Measurements from ENCODE around the gene GTPBP4.
"Not testable (repeated sequence)": the region's sequence is repeated elsewhere in the genome, so short reads cannot be mapped to it uniquely, and the experiment has no call there.

The GTPBP4 gene

GRCh38 chr10:1061930-1062774, 73.9 kb downstream of the GTPBP4 start:
- no peak for DNase-seq

GRCh38 chr10:1063232-1063865, 75.1 kb downstream of the GTPBP4 start:
- no peak for DNase-seq

- DNase-seq: no peak
Observed at GRCh38 chr10:1064964-1065247, 76.7 kb downstream of the GTPBP4 start.

GRCh38 chr10:1066734-1067133, 78.5 kb downstream of the GTPBP4 start:
- not testable (repeated sequence) for DNase-seq

- DNase-seq: no peak
Observed at GRCh38 chr10:1068380-1069361, 80.4 kb downstream of the GTPBP4 start.
